Skeletal muscle satellite cell (primary cell): ENCODE results near the gene FAM240A.
"Not testable (repeated sequence)": the region's sequence is repeated elsewhere in the genome, so short reads cannot be mapped to it uniquely, and the experiment has no call there.

ENCODE experiments used
- H3K27me3 ChIP-seq: 2 replicates; pipeline ENCODE4 v1.7.0; 2013; ENCODE audit warnings: low read length; ENCODE audit not compliant: control insufficient read depth, insufficient read depth
- H3K36me3 ChIP-seq: 2 replicates; pipeline ENCODE4 v1.7.0; 2013; ENCODE audit warnings: mild to moderate bottlenecking, control low read depth, low read length; ENCODE audit not compliant: insufficient read depth
- H3K4me1 ChIP-seq: 2 replicates; pipeline ENCODE4 v1.7.0; 2013; ENCODE audit warnings: low read length; ENCODE audit not compliant: control insufficient read depth, insufficient read depth
- H3K4me2 ChIP-seq: 2 replicates; pipeline ENCODE4 v1.7.0; 2013; ENCODE audit warnings: mild to moderate bottlenecking, low read length
- H3K4me3 ChIP-seq: 2 replicates; pipeline ENCODE4 v1.7.0; 2013; ENCODE audit warnings: low read length
- H3K9ac ChIP-seq: 2 replicates; pipeline ENCODE4 v1.7.0; 2013; ENCODE audit warnings: mild to moderate bottlenecking, low read depth, low read length, moderate library complexity
- H3K9me3 ChIP-seq: replicated peaks from 2 replicates; pipeline ENCODE4 v1.7.0; 2013; ENCODE audit warnings: mild to moderate bottlenecking, control low read depth, low read length

Gene FAM240A

GRCh38 chr3:46576879-46577278 is 35.4 kb upstream of the FAM240A start:
- no peak overlapping the region for H3K4me3 ChIP-seq
- no peaks in the 10 kb centered on the region for H3K4me1 ChIP-seq
- no peak overlapping the region for H3K9ac ChIP-seq
- H3K4me2 ChIP-seq: peak overlapping the region; percentile 9
- H3K27me3 ChIP-seq: peaks cover 17% of the 10 kb centered on the region
- H3K9me3 ChIP-seq: no peaks in the 10 kb centered on the region
- H3K36me3 ChIP-seq: no peaks in the 10 kb centered on the region

- H3K4me2 ChIP-seq, H3K4me3 ChIP-seq, H3K9me3 ChIP-seq, H3K9ac ChIP-seq, H3K36me3 ChIP-seq, H3K4me1 ChIP-seq: not testable (repeated sequence)
- peaks cover 17% of the 10 kb centered on the region for H3K27me3 ChIP-seq
Measured at GRCh38 chr3:46577580-46578249, 34.6 kb upstream of the FAM240A start.

GRCh38 chr3:46578973-46579755 is 33.2 kb upstream of the FAM240A start:
- no peaks in the 10 kb centered on the region for H3K4me1 ChIP-seq
- peaks cover 23% of the 10 kb centered on the region for H3K27me3 ChIP-seq
- H3K36me3 ChIP-seq: no peaks in the 10 kb centered on the region
- H3K4me2 ChIP-seq: no peak overlapping the region
- no peak overlapping the region for H3K9ac ChIP-seq
- no peak overlapping the region for H3K4me3 ChIP-seq
- H3K9me3 ChIP-seq: no peaks in the 10 kb centered on the region

GRCh38 chr3:46579756-46580286 is 32.5 kb upstream of the FAM240A start:
- H3K4me3 ChIP-seq: no peak overlapping the region
- H3K36me3 ChIP-seq: no peaks in the 10 kb centered on the region
- no peak overlapping the region for H3K9ac ChIP-seq
- H3K4me1 ChIP-seq: no peaks in the 10 kb centered on the region
- peaks cover 23% of the 10 kb centered on the region for H3K27me3 ChIP-seq
- no peak overlapping the region for H3K4me2 ChIP-seq
- no peaks in the 10 kb centered on the region for H3K9me3 ChIP-seq

- Histone ChIP-seq H3K27me3 (peaks cover 30% of the 10 kb centered on the region), H3K4me3 (no peak overlapping the region), H3K4me2 (no peak overlapping the region), H3K9me3 (no peaks in the 10 kb centered on the region), H3K4me1 (no peaks in the 10 kb centered on the region), H3K36me3 (no peaks in the 10 kb centered on the region), H3K9ac (no peak overlapping the region)
Measured at GRCh38 chr3:46580675-46581074, 31.6 kb upstream of the FAM240A start.

- no peaks in the 10 kb centered on the region for H3K4me1 ChIP-seq
- H3K4me2 ChIP-seq: no peak overlapping the region
- H3K27me3 ChIP-seq: peaks cover 24% of the 10 kb centered on the region
- H3K36me3 ChIP-seq: no peaks in the 10 kb centered on the region
- H3K4me3 ChIP-seq: no peak overlapping the region
- no peak overlapping the region for H3K9ac ChIP-seq
- H3K9me3 ChIP-seq: no peaks in the 10 kb centered on the region
Measured at GRCh38 chr3:46584598-46585467, 27.5 kb upstream of the FAM240A start.

- H3K36me3 ChIP-seq: no peaks in the 10 kb centered on the region
- no peak overlapping the region for H3K4me2 ChIP-seq
- H3K9ac ChIP-seq: no peak overlapping the region
- no peak overlapping the region for H3K4me3 ChIP-seq
- H3K27me3 ChIP-seq: peaks cover 13% of the 10 kb centered on the region
- H3K9me3 ChIP-seq: no peaks in the 10 kb centered on the region
- no peaks in the 10 kb centered on the region for H3K4me1 ChIP-seq
Measured at GRCh38 chr3:46585799-46586693, 26.3 kb upstream of the FAM240A start.

- Histone ChIP-seq H3K4me2 (no peak overlapping the region), H3K4me1 (no peaks in the 10 kb centered on the region), H3K27me3 (peaks cover 13% of the 10 kb centered on the region), H3K9me3 (no peaks in the 10 kb centered on the region), H3K36me3 (no peaks in the 10 kb centered on the region), H3K9ac (no peak overlapping the region), H3K4me3 (no peak overlapping the region)
Measured at GRCh38 chr3:46586738-46587246, 25.5 kb upstream of the FAM240A start.

- H3K27me3 ChIP-seq: peaks cover 13% of the 10 kb centered on the region
- H3K9ac ChIP-seq, H3K4me1 ChIP-seq, H3K4me3 ChIP-seq, H3K9me3 ChIP-seq, H3K36me3 ChIP-seq, H3K4me2 ChIP-seq: not testable (repeated sequence)
Measured at GRCh38 chr3:46587268-46587667, 25.1 kb upstream of the FAM240A start.

- H3K9me3 ChIP-seq: no peaks in the 10 kb centered on the region
- no peaks in the 10 kb centered on the region for H3K4me1 ChIP-seq
- no peak overlapping the region for H3K4me2 ChIP-seq
- no peaks in the 10 kb centered on the region for H3K36me3 ChIP-seq
- H3K9ac ChIP-seq: no peak overlapping the region
- peaks cover 2% of the 10 kb centered on the region for H3K27me3 ChIP-seq
- H3K4me3 ChIP-seq: no peak overlapping the region
Measured at GRCh38 chr3:46593274-46593862, 19.0 kb upstream of the FAM240A start.
